HG02981 (cell line): Measurements from ENCODE around the gene CCDC13.

Experiments
- ATAC-seq: cut with Tn5 transposase; IDR thresholded peaks from one replicate; pipeline ENCODE4 v1.9.1; 2021; ENCODE audit warnings: mild to moderate bottlenecking, moderate library complexity; ENCODE audit not compliant: unreplicated experiment

Gene CCDC13

DNA sequence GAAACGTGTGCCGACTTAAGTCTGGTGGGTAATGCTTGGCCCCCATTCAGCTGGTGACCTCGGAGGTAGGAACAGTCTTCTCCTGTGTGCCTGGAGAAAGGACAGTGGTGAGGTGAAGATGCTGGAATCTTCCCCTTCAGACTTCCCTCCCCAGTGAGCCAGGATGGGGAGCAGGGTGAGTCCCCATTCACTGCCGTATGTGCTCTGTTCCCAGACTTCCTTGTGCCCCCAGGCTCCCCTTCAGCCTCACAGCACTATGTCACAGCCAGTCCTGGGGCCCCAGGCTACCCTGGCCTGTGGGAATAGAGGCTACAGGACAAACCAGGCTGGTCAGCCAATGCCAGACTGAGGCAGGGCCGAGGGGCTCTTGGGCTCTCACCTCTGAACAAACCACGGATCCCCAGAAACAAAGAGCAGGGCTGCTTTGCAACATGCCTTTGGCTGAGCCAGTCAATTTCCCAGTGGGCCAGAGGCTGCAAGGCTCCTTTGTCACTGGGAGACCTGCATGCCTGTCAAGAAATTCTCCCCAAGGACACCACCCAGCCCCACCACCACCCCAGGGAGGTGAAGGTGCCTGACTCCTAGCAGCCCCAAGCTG, 38.7 kb downstream of the CCDC13 start:
- ATAC-seq: no peak

DNA sequence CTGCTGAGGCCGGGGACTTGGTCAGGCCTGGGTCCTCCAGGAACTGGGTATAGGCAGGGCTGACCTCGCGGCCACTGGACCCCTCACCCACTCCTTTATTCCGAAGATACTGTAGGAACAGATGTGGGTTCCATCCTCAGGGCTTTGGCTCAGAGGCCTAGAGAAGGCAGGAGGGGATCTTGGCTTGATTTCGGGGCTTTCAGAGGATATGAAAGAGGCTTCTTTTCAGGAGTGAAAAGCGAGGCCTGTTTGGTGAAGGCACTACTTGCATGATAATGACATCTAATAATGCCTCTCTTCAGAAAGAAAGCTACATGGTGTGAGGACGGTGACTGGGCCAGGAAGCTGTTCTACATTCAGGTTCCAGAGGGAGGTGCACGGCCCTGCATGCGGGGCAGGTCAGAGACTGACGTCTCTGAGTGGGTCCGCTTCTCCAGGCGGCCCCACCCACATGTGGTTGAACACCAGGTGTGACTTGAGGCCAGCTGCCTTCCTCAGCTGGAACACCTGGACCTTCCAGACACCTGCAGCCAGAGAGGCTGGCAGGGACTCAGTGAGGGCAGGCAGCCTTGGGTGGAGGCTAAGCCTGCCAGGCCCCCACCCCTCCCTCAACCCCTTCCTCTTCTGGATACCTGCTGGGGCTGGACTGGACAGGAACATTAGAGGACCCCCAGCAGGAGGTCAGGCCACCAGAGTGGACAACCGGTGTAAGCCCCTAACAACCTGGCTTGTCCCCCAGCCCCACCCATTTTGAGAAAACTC, 39.4 kb downstream of the CCDC13 start:
- no peak for ATAC-seq

DNA sequence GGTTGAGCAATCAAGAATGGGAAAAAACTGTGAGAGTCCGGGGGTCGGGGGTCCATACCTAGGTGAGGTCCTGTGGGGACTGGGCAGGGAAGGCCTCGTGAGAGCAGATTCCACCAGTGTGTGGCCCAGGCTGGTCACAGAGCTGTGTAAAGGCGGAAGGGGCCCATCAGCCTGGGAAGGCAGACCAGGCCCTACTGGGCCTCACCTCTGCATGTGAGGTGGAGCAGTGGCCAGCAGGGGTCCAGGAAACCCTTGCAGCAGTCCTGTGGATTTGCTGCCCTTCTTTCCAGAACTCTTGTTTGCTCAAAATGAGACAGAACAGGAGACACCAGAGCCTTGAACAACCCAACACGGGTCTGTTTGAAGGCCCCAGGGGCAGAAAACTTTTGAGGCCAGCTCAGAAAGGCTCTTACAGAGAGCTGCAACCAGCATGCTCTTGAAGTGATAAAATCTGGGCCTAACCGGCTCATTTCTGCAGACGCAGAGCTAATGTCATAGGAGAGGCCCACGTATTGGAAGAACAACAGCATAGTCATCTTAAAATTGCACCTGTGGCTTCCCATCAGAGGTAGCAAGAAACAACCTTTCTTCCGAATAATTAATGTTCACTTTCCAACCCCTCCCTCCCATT, 40.1 kb downstream of the CCDC13 start:
- no peak for ATAC-seq

DNA sequence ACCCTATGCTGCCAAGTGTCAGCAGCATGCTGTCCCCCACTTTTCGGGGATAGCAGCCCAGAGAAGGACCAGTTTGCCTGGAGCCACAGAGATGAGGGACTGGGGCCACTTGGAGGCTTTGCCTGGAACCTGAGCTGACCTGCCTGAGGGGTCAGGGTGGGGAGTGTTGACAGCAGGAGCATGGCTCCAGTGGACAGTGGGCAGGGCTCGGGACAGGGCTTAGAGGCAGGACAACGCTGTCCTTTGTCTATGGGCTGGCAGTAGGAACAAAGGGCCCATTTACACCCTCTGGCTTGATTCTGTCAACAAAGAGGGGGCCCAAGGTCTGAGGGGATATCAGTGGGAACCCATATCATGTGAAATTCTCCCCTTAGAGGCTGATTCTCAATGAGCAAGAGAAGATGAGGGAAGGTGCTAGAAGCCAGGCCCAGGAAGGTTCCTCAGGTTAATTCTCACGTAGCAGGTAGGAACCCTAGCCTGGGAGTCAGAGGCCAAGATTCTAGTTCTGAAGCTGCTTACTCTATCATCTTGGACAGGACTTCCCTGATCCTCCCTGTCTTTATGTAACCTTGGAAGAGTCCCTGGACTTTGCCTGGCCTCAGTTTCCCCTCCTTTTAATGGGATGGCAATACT, 40.7 kb downstream of the CCDC13 start:
- no peak for ATAC-seq

DNA sequence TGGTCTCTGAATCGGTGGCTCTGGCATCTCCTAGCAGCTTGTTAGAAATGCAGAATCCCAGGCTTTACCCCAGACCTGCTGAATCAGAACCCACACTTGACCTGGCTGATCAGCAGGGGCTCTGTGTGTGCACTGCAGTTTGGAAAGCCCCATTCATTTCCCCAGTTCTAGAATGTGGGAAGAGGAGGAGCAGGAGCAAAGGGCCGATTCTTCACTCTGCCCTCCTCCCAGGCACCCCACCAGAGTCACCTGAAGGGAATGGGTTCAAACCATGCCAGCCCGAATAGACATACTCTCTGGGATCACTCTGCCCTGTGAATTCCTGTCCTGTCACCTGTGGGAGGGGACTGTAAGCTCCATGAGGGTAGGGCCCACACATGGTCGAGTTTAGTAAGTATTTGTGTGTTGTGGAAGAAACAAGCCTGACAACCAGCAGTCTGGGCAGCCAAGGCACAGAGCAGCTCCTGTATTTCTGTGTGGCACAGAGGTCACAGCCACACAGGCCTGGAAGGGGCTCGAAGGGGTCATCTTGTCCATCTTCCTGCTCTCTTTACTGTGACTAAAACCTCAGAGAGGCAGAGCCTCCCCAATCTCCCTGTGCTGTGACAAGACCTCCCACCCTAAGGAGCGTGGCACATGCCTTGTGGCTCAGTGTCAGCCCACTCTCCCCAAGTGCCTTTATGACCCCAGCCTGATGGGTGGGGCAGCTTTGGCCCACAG, 41.4 kb downstream of the CCDC13 start:
- ATAC-seq: no peak

DNA sequence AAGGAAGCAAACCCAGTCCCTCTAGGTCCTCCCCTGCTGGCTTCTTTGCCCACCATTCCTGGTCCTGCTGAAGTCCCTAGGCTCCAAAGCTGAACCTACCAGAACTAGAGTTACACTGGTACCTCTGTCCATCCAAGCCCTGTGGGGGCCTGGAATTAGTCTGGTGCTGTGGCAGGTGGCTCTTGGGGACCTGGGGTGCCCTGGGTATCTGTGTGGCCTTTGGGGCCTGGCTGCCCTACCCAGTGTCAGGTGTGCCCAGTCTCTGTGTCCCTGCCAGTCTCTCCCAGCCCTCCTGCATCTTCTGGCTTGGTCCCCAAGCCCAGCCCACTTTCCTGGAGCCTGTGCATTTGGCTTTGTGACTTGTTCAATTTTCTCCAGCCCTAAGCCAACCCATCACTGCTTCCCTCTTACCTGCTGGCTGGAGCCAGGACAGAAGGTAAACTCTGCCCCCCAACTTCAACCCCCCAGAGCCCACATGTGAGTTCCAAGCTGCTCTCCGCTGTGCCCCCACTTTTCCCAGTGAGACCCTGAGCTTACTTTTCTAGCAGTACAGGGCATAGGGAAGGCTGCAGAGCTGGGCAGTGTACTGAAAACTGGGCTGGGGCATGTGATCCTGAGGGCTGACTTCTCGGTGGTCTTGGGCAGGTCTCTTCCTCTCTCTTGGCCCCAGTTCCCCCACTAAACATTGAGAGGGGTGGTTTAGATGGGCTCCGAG, 42.2 kb downstream of the CCDC13 start:
- ATAC-seq: no peak

DNA sequence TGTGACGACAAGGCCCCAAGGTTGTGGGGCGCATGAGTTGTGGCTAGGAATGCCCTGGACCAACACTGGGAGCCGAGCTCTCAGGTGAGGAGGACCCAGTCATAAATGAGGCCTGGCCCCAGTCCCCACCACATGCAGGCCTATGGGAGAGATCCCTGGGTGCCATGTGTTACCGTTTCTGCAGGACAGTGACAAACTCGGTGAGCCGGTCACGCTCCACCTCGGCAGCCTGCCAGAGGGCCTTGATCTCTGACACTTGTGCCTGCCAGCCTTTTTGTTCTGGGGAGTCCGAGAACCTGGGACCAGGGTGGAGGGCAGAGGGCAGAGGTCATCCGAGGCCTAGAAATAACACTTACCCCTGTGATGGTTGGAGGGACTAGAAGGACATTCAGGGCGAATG, 42.8 kb downstream of the CCDC13 start:
- no peak for ATAC-seq

DNA sequence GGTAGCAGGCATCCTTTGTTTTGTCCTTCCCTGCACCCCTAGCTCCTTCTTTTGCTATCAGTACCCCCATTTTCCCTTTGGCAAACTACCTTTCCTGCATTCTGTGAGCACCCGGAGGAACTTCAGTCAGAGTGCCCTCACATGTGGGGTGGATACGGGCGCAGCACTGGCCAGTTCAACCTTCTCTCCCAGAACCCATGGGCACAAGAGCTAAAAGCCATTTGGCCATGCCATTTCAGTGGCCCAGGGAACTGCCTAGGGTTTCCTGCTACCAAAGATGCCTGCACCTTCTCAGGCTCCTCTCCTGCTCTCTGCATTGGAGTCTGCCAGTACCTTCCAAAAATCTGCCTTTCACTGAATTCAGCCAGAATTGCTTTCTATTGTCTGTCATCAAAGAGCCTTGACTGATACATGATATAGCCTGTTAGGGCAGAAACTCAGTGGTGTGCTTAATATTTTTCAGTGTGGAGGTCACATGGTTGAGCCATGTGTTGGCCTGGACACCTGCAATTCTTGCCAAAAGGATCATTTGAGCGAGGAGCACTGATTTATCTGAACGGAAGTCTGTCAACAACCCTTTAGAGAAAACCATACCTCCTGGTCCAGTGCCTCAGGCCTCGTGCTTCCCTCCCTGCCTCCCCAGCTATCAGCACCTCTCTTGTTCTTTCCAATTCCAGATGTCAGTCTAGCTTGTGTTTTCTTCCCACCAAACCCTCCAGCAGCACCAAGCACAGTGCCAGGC, 43.5 kb downstream of the CCDC13 start:
- ATAC-seq: no peak

DNA sequence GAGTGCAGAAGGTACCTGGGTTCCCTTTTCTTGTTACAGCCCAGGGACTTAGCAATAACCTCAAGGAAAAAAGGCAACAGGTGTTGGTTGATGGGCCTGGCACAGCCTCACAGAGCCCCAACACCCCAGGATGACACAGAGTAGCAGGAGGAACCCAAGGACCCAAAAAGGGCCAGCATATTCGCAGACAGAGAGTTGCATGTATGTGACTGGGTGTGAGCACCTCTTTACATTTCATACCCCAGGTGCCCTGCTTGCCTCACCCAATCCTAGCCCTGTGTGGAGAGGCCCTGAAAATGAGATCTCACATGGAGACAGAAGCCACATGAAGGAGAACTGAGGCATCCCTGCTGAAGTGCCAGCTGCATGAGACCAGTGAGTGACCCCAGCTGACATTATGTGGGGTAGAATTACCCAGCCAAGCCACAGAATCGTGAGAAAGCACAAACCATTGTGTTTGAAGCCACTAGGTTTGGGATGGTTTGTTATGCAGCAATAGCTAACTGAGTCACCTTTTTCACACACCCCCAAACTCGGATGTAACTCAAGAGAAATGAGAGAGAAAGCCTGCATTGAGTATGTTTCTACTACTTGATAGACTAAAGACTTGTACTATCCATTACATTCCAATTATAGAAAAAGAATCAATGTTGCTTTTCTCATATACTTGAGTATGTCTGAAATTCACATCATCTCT, 44.2 kb downstream of the CCDC13 start:
- ATAC-seq: no peak

DNA sequence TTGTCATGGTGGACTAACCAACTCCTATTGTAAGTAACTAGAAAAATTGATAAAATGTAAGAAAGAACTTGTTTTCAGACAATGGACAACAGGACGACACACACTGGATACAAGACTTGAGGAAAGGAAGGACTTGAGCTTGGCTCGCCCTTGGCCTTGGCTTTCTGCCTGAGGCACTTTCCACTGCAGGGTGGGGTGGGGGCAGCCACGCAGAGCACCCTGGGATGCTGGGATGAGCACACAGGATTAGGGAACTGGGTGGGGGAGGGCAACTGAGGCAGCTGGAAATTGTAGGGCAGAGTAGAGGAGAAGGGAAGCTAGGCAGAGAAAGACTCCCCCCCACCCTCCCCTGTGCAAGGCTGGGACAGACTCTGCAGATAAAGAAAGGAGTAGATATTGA, 45.0 kb downstream of the CCDC13 start:
- no peak for ATAC-seq

DNA sequence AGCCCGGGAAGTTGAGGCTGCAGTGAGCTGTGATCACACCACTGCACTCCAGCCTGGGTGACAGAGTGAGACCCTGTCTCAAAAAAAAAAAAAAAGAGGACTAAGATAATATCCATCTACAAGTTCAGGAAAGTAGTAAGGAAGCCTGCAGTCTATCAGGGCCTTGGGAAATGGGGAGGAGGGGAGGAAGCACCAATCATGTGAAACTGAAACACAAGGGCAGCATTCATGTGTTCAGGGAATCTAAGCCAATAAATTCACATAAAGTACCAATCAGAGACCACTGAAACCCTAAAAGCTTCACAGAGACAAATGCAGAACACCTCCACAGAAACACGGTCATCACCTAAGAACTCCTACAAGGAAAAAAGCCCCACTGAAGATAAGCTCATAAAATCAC, 47.6 kb downstream of the CCDC13 start:
- ATAC-seq: no peak

DNA sequence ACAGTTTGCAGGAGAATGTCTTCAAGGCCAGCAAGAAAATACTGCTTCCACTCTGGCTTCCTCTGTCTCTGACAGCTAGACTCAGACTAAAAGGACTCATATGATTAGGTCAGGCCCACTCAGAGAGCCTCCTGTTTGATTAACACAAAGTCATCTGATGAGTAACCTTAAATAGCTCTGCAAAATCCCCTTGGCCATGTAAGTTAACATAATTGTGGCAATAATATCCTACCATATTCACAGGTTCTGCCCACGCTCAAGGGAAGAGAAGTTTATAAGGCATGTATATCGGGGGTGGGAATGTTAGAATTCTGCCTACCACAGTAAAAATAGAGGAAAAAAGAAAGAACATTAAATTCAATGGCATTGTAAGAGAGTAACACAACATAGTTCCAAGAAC, 49.8 kb downstream of the CCDC13 start:
- ATAC-seq: no peak
